COLO668 (cell line): Measurements from ENCODE around the gene PHIP.
"Not testable (repeated sequence)": the region's sequence is repeated elsewhere in the genome, so short reads cannot be mapped to it uniquely, and the experiment has no call there.

ENCODE experiments used
- DNase-seq: peaks from one replicate; lab custom pipeline; 2025; ENCODE audit not compliant: unreplicated experiment; lab: John Stamatoyannopoulos, UW

The PHIP gene

DNA sequence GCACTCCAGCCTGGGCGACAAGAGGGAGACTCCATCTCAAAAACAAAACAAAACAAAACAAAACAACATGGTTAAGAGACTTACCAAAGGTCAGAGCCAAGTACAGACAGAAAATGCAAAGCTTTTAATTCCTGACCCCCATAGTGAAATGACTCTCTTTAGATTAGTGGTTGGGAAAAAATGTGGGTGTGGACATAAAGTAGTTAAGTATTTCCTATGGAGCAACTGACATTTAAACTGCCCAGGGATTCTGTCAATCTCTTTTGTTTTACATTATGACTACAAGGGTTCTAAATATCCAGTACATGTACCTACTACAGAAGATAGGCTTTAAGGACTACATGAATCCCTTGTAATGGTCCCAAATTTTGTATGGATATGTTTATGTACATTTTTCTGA is 135.6 kb downstream of the PHIP start:
- DNase-seq = no peak

DNA sequence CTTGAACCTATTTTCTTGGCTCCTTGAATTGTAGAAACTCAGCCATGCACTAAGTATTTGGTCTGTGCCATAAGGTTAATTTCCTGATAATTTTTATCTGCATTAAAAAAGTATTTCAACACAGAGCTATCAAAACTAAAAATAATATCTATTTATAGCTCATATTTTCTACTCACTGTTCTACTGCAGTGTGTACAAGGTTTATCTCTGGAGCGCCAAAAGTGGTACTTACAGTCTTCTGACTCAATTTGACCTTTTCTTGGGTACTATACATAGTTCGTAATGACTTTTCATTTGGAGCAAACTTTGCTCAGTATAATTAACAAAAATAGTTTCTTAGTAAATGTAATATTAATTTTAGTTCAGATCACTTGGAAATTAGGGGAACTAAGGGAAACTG is 141.5 kb downstream of the PHIP start:
- no peak for DNase-seq

DNA sequence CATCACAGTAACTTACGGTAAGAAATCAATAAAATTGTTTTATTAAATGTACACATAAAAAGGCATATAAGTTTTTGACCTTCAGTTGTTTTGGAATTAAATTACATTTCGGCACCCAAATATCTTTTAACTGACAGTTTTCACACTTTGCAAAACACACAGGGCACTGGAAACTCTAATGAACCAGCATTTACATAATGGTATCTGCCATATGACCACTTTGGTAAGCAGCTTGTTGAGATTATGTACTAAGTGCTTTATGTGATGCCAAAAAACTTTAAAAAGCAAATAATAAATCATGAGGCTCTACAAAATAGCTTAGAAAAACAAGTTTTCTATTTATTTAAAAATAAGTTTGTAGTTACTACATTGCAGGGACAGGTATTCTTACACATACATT is 142.5 kb downstream of the PHIP start:
- DNase-seq = no peak

DNA sequence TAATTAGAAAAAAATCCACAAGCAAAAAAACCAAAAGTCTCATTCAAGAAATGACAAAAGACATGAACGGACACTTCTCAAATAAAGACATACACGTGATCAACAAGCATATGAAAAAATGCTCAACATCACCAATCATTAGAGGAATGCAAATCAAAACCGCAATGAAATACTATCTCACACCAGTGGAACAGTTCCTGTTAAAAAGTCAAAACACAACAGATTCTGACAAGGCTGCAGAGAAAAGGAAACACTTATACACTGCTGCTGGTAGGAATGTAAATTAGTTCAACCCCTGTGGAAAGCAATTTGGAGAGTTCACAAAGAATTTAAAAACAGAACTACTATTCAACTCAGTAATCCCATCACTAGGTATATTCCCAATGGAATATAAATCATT is 152.7 kb downstream of the PHIP start:
- no peak for DNase-seq

DNA sequence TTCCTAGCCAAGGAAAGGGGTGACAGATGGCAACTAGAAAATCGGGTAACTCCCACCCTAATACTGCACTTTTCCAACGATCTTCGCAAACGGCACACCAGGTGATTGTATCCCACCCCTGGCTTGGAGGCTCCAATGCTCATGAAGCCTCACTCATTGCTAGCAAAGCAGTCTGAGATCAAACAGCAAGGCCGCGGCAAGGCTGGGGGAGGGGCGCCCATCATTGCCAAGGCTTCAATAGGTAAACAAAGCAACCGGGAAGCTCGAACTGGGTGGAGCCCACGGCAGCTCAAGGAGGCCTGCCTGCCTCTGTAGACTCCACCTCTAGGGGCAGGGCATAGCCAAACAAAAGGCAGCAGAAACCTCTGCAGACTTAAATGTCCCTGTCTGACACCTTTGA is 156.9 kb downstream of the PHIP start:
- DNase-seq = not testable (repeated sequence)

DNA sequence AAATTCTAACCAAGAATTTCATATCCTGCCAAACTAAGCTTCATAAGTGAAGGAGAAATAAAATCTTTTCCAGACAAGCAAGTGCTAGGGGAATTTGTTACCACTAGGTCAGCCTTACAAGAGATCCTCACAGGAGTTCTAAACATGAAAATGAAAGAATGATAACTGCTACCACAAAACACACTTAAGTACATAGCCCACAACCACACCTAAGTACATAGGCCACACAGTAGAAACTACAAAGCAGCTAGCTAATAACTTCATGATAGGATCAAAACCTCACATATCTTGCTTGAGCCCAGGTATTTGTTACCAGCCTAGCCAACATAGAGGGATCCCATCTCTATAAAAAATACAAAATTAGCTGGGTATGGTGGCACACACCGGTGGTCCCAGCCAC is 160.3 kb downstream of the PHIP start:
- no peak for DNase-seq

DNA sequence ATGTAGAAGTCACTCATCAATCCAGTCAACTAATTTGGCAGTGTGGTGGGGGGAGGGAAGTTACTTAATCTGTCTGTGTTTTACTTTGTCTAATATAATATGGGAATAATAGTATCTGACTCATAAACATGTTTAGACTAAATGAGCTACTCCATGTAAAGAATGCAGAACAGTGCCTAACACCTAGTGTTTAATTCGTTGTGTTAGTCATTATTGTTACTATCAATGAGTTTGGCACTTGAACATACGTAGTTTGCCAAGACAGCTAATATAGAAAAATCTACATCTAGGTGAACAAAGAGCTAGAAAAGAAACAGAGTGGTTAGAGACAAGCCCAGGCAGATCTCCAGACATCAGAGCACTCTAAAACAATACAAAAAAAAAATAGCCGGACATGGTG is 161.6 kb downstream of the PHIP start:
- no peak for DNase-seq

DNA sequence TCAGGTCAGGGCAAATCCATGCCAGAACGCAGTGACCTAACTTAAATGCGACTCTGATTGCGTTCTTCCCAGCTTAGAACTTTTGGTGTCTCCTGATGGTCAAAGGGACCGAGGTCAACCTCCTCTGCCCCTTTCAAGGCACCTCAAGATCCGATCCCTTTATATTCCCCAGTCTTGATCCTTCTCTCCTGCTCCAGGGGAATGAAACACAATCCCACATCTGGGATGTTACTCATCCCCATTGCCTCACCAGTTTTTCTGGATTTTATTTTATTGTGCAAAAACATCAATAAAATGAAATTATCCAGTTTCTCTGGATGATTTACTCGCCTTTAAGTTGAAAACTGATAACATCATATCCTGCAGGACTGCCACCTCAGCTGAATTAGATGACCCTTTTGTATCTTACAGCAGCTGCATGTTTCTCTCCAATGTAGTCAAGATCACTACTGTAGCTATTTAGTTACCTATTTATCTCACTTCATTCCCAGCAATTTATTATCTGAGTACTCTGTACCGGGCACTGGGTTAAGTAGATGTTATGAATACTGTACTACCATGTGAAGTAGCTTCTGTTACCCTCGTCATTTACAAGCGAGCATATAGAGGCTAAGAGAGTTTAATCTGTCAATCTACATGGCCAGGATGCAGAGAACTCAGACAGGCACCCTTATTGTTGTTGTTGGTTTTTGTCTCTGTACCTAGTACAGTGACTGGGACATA is 166.7 kb downstream of the PHIP start:
- no peak for DNase-seq

DNA sequence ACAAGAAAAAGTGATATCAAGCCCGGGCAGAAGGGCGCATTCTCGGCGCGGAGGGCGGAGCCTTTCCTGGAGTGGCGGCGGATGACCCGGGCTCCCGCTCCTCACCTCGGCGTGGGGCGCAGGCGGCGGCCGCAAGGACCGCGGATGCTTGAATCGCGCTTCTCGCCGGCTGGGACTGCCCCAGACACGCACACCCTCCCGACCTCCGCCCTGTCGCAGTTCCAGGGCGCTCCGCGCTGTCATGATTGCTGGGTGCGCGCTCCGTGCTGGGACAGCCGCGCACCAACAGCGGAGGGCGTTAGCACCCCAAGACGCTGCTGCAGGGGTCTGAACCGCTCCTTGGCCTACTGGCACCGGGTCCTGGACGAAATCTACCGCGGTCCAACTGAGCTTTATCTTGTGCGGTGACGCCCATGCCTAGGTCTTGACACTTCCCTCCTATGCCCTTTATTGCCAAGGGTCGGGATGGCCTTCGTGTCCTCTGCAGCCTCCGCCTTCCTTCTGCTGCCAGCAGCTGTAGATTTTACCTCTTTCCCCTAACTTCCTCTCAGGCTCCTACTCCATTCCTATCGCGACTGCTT is 167.4 kb downstream of the PHIP start:
- no peak for DNase-seq

DNA sequence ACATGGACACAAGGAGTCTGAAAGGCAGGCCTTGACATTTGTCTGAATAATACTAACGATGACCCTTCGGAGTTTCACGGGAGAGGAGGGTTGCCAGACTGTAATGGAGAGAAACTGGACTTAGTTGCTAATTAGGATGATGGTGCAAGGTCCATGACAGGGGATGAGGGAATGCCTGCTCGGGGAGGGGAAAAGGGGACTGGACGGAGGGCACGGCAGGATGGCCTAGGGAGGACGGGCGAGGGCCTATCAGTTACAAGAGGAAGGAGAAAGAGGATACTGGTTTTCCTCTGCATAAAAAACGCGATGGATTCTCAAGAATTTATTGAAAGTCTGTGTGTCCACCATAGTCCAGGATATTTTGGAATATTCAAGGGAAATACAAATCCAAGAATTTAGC is 168.0 kb downstream of the PHIP start:
- no peak for DNase-seq

DNA sequence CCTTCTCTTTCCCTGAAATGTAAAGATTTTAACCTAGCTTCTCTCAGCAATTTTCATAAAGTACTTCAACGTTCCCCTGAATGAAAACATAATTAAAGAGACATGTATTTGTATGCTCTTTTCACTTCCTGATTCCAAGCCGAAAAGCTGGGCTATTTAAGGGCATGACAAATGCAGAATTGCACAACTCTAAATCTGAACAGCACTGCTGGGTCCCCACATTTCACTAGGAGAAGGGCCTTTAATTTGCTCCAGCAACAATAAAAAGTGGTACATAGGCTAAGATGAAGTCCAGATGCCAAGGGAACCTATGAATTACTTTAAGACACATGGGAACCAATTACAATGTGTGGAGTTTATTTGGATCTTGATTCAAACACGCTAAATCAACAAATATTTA is 168.7 kb downstream of the PHIP start:
- no peak for DNase-seq

DNA sequence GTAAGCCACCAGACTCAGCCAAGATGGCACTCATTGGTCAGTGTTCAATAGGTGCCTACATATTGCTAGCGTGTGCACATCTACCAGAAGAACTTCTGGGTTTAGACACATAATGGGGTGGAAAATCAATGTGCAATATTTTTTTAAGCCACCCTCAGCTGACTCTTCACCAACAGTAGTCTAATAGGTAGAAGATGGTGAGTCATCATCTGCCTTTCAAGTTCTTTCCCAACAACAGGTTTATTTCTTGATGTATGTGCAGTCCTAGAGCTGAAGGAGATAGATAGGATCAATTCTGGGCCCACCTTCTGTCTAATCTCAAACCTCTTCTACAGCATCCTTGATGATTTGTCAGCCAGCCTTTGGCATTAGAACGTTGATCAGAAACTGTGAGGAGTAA is 169.4 kb downstream of the PHIP start:
- no peak for DNase-seq

DNA sequence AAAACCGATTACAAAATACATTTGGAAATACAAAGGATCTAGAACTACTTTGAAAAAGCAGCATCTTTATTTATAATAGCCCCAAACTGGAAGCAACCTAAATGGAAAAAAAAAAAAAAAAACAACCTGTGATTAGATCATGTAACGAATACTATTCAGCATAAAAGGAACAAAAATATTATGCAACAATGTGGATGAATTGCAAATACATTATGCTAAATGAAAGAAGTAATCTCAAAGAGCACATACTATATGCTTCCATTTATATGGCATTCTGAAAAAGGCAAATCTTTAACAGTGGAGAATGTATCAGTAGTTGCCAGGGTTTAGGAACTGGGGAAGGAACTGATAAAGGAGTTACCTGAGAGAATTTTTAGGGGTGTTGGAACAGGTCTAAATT is 181.8 kb downstream of the PHIP start:
- DNase-seq = no peak

DNA sequence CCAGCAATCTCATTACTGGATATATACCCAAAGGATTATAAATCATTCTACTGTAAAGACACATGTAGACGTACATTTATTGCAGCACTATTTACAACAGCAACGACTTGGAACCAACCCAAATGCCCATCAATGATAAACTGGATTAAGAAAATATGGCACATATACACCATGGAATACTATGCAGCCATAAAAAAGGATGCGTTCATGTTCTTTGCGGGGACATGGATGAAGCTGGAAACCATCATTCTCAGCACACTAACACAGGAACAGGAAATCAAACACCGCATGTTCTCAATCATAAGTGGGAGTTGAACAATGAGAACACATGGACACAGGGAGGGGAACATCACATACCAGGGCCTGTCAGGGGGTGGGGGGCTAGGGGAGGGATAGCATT is 188.2 kb downstream of the PHIP start:
- not testable (repeated sequence) for DNase-seq
